ENCODE data around the gene YY1AP1.

- TF ChIP-seq, protein P1, sequence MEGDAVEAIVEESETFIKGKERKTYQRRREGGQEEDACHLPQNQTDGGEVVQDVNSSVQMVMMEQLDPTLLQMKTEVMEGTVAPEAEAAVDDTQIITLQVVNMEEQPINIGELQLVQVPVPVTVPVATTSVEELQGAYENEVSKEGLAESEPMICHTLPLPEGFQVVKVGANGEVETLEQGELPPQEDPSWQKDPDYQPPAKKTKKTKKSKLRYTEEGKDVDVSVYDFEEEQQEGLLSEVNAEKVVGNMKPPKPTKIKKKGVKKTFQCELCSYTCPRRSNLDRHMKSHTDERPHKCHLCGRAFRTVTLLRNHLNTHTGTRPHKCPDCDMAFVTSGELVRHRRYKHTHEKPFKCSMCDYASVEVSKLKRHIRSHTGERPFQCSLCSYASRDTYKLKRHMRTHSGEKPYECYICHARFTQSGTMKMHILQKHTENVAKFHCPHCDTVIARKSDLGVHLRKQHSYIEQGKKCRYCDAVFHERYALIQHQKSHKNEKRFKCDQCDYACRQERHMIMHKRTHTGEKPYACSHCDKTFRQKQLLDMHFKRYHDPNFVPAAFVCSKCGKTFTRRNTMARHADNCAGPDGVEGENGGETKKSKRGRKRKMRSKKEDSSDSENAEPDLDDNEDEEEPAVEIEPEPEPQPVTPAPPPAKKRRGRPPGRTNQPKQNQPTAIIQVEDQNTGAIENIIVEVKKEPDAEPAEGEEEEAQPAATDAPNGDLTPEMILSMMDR (IDR thresholded peaks at IDR 0.05), result no peak
- TF ChIP-seq POLR2A (IDR thresholded peaks at IDR 0.05) (no peak), EP300 (IDR thresholded peaks at IDR 0.05; ENCODE audit: low read depth) (no peak)
These were observed 66.4 kb downstream of the YY1AP1 start for GRCh38 chr1:155622191-155622590.
